Small intestine (tissue), 7 donors: ENCODE measurements around the gene AIDA. TPM values are rescaled to one million over a fixed set of nuclear protein-coding genes. Genes with fewer than 3 reads are reported as not detected.
A peak's percentile ranks its signal among the peaks of the same experiment; 100 is the strongest.
"Not testable (repeated sequence)": the region's sequence is repeated elsewhere in the genome, so short reads cannot be mapped to it uniquely, and the experiment has no call there.

Experiments
- DNase-seq, 2 donors: peaks; one replicate each; pipeline versions ENCODE4 v3.0.0 to v3.0.0-alpha.2; 2013
- FAIRE-seq: peaks from 2 replicates; lab custom pipeline; 2012; peaks lifted over from hg19 to GRCh38; lab: Jason Lieb, UNC
- H3K27ac ChIP-seq, 3 donors: one replicate each; pipeline ENCODE4 v1.5.1; 2013; ENCODE audit warnings: low read length in 2 of 3, mild to moderate bottlenecking in 2 of 3, control low read depth in 1 of 3, inconsistent platforms in 1 of 3, low read depth in 1 of 3, moderate library complexity in 1 of 3
- H3K27me3 ChIP-seq, 3 donors: one replicate each; pipeline ENCODE4 v1.6.1; 2013; ENCODE audit warnings: low read length in 3 of 3, inconsistent platforms in 1 of 3; ENCODE audit not compliant: control insufficient read depth in 3 of 3, insufficient read depth in 3 of 3
- H3K36me3 ChIP-seq, 3 donors: one replicate each; pipeline ENCODE4 v1.6.1; 2013; ENCODE audit warnings: low read length in 3 of 3, inconsistent platforms in 1 of 3, low read depth in 1 of 3, mild to moderate bottlenecking in 1 of 3, moderate library complexity in 1 of 3; ENCODE audit not compliant: control insufficient read depth in 3 of 3, insufficient read depth in 2 of 3
- H3K4me1 ChIP-seq, 3 donors: one replicate each; pipeline ENCODE4 v1.6.1; 2013; ENCODE audit warnings: low read length in 2 of 3, inconsistent platforms in 1 of 3, low read depth in 1 of 3, mild to moderate bottlenecking in 1 of 3, moderate library complexity in 1 of 3; ENCODE audit not compliant: control insufficient read depth in 3 of 3, insufficient read depth in 2 of 3
- H3K4me3 ChIP-seq, 3 donors: one replicate each; pipeline ENCODE4 v1.5.1; 2013; ENCODE audit warnings: low read length in 3 of 3, control low read depth in 1 of 3, inconsistent platforms in 1 of 3, low read depth in 1 of 3, mild to moderate bottlenecking in 1 of 3, moderate library complexity in 1 of 3
- H3K9me3 ChIP-seq, 2 donors: one replicate each; pipeline ENCODE4 v1.6.1; 2013; ENCODE audit warnings: low read depth in 1 of 2, low read length in 1 of 2; ENCODE audit not compliant: control insufficient read depth in 2 of 2, insufficient read depth in 1 of 2
- WGBS, 3 donors: extraction: QIAGEN DNeasy Blood & Tissue Kit; methylation state at CpG; one replicate each; pipeline ENCODE4 v1.1.7; 2013; 5-methylcytosine and 5-hydroxymethylcytosine counted together
- polyA plus RNA-seq, 4 donors: library from polyadenylated mRNA; stranded (reverse) in 3 of 4; unstranded in 1 of 4; fragments of 200-250 nt in 3 of 4; fragments of 120-200 nt in 1 of 4; gene quantifications; one replicate each; pipeline versions ENCODE4 v1.2.1 to v1.2.3, GENCODE V29; 2013
- donor health status: healthy with polysubstance abuse.
- donor health status: control.
- donor health status: control.
- donor health status: Bipolar disorder and iron deficiency.
- donor health status: healthy.

The AIDA gene
- polyA plus RNA-seq, 4 donors = 26.5 to 38.1 (median 30.9) TPM

DNA sequence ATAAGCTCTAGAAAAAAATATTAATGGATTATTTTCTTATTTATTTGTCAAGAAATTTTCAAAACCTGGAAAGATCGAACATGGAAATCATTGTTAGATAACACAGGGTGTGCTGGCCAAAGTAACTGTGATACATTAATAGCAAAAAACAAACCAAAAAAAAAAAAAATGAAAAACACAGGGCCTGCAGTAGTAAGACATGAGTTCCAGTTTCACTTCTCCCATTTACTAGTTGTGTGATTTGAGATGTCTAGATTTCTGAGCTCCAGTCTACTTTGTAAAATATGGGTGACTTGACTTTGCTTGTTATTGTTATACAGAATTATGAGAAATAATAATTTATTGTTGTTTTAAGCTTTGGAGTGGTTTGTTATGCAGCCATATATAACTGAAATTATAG, 38.4 kb upstream of the AIDA start:
- DNase-seq = no peak
- Histone ChIP-seq H3K36me3 (no peaks in the 10 kb centered on the region), H3K27ac (no peak overlapping the region), H3K27me3 (peaks cover 0 to 3% (median 0%) of the 10 kb centered on the region in 3 donors), H3K9me3 (no peaks in the 10 kb centered on the region), H3K4me3 (no peak overlapping the region), H3K4me1 (no peaks in the 10 kb centered on the region)
- FAIRE-seq = peak; percentile 44
- 83 to 91% (median 83%) methylated on average over 1 of the region's 1 CpG for WGBS, 3 donors

DNA sequence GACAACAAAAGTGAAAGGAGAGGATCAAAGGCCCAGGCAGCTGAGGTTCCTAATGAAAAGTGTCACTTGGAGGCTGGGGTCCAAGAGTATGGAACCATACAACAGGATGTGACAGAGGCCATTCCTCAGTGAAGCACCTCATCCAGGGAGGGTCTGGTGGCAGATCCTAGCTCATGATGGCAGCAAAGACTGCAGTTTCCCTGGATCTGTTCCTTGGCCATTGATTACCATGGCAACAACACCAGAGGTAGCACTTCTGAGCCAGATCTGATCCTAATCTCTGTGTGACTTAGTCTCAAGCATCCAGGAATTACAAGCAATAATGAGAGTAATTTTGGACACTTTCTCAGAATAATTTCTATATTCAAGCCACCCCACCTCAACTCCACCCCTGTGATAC, 37.6 kb upstream of the AIDA start:
- Histone ChIP-seq H3K27me3 (peaks cover 0 to 3% (median 0%) of the 10 kb centered on the region in 3 donors), H3K27ac (no peak overlapping the region), H3K4me3 (no peak overlapping the region), H3K9me3 (no peaks in the 10 kb centered on the region), H3K36me3 (no peaks in the 10 kb centered on the region), H3K4me1 (no peaks in the 10 kb centered on the region)
- no peak for FAIRE-seq
- no peak for DNase-seq

DNA sequence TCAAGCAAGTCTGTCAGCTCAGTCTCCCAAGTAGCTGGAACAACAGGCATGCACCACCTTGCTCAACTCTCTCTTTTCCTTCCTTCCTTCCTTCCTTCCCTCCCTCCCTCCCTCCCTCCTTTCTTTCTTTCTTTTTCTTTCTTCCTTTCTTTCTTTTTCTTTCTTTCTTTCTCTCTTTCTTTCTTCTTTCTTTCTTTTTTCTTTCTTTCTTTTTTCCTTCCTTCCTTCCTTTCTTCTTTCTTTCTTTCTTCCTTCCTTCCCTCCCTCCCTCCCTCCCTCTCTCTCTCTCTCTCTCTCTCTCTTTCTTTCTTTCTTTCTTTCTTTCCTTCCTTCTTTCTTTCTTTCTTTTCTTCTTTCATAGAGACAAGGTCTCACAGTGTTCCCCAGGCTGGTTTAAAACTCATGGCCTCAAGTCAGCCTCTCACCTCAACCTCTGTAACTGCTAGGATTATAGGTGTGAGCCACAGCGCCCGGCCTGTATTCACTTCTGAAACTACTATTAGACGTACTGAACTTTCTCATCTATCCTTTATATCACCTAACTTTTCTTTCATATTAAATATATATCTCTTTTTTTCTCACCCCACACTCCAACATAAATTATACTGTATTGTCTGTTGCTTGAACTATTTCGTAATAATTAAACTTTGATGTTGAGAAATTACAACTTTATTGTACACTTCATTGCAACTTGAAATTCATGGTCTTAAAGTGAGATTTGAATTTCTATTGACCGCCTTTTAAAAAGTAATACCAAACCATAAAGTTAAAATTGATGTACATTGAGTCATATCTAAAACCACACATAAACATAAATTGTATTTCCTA, 29.6 kb upstream of the AIDA start:
- not testable (repeated sequence) for H3K27me3 ChIP-seq, H3K27ac ChIP-seq, FAIRE-seq, DNase-seq, H3K36me3 ChIP-seq, H3K4me3 ChIP-seq, H3K4me1 ChIP-seq, H3K9me3 ChIP-seq
- 76 to 92% (median 86%) methylated on average over 5 of the region's 5 CpGs for WGBS, 3 donors

DNA sequence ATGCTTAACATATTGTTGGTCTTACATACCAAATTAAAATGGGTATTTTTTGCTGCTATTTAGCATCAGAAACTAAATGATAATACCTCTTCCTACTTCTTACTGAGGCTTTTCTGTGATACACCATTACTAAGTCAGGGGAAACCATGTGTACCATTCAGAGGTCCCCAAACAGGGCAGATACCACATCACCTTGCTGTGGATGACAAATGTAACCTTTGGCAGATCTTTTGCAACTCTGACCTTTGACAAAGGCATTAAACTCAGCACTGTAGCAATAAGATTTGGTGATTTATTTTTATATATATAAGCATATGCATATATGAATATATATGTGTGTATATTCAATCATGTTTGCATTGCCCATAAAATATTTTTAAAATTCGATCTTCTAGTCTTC, 27.6 kb upstream of the AIDA start:
- WGBS, 3 donors = 70 to 81% (median 70%) methylated on average over 1 of the region's 1 CpG
- no peaks in the 10 kb centered on the region for H3K27me3 ChIP-seq
- no peaks in the 10 kb centered on the region for H3K4me1 ChIP-seq
- FAIRE-seq (no peak), DNase-seq (peak; percentile 18 to 57)
- no peaks in the 10 kb centered on the region for H3K9me3 ChIP-seq
- no peak overlapping the region for H3K27ac ChIP-seq
- no peak overlapping the region for H3K4me3 ChIP-seq
- H3K36me3 ChIP-seq = peaks cover 3 to 12% (median 3%) of the 10 kb centered on the region in 3 donors

DNA sequence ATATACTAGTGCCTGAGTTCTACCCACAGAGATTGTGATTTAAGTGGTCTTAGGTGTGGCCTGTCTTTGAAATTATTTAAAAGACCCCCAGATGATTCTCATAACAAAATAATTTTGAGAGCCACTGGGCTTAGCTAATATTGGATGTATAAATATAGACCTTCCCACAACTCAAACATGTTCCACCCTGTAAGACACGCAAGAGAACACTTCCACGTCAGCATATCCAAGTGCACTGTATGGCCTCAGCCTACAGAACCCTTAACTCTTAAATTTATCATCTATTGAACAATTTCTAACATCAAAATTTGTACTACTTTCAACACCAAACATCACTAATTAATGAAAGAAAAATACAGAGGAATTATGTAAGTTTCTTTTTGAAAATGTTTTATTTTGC, 27.2 kb upstream of the AIDA start:
- H3K4me3 ChIP-seq = no peak overlapping the region
- H3K4me1 ChIP-seq = no peaks in the 10 kb centered on the region
- FAIRE-seq (no peak), DNase-seq (peak in 1 of 2 donors; percentile 29)
- peaks cover 3 to 12% (median 3%) of the 10 kb centered on the region in 3 donors for H3K36me3 ChIP-seq
- H3K27me3 ChIP-seq = no peaks in the 10 kb centered on the region
- 73 to 91% (median 84%) methylated on average over 2 of the region's 2 CpGs for WGBS, 3 donors
- H3K9me3 ChIP-seq = no peaks in the 10 kb centered on the region
- H3K27ac ChIP-seq = no peak overlapping the region

DNA sequence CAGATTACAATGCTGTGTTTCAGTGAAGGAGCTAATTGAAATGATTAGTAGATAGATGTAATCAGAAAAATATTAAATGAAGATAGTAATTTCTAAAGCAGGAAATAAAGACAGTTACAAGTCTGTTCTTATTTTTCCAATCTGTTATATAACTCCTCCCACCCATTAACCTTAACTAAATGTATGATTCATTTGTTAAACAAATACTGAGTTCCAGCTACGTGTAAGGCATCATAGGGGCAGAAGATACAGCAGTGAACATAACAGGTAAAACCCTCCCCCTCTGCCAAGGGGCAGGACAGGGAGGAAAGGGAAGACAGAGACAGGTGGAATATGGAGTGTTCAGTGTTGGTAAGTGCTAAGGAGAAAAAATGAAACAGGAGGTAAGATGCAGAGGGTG, 24.7 kb upstream of the AIDA start, which contains the start of gene FAM177B:
TSS of gene FAM177B (plus strand) at position 231 of the 400 bp plus-strand sequence. CDS start 9,344 bp downstream, outside the sequence.
- H3K36me3 ChIP-seq = peaks cover 3 to 16% (median 6%) of the 10 kb centered on the region in 3 donors
- H3K4me3 ChIP-seq = no peak within 1 kb of the TSS
- H3K4me1 ChIP-seq = no peaks in the 10 kb centered on the region
- peak; percentile 15 for FAIRE-seq
- H3K27me3 ChIP-seq = no peaks in the 10 kb centered on the region
- peak in 1 of 2 donors; percentile 68 for DNase-seq
- no peaks in the 10 kb centered on the region for H3K9me3 ChIP-seq
- H3K27ac ChIP-seq = peak within 1 kb of the TSS in 1 of 3 donors; percentile 3
- WGBS, 3 donors = 15 to 43% (median 30%) methylated on average over 1 of the region's 1 CpG

DNA sequence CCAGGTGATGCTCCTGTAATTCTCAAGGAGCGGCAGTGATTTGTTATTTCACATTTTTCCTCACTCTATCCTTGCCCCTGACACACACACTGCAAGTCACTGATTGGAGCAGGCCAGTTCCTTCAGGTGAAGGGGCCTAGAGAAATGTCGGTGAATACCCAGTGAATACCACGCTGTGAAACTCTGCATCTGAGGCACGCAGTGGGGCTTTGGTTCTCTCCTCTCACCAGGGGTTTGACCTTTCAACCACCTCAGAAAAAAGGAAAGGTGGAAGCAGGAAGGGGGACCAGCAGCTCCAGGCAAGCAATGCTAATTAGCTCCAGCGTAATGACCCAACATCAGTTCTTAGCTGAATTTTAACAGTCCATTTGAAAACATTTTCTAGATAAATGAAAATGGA, 24.2 kb upstream of the AIDA start:
- peaks cover 3 to 16% (median 6%) of the 10 kb centered on the region in 3 donors for H3K36me3 ChIP-seq
- WGBS, 3 donors = 72 to 92% (median 90%) methylated on average over 5 of the region's 5 CpGs
- no peak for FAIRE-seq
- no peak for DNase-seq
- H3K4me3 ChIP-seq = no peak overlapping the region
- no peaks in the 10 kb centered on the region for H3K4me1 ChIP-seq
- no peaks in the 10 kb centered on the region for H3K27me3 ChIP-seq
- no peaks in the 10 kb centered on the region for H3K9me3 ChIP-seq
- H3K27ac ChIP-seq = no peak overlapping the region

DNA sequence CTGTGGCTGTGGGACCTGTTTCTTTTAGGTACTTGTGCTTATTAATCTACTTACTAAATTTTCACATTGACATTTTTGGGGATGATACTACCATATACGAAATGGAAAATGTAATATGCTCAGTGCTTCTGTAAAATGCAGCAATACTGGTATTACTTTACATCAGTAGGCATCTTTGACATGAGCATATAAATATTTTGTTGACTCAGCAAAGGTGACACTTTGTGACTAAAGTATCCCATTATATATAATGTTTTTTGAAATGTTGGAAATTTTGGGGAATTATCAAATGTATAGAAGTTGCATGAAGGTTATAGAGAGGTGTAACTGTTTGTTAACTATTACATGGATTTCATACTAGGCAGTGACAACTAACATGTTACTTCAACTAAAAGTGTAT, 22.4 kb upstream of the AIDA start:
- H3K9me3 ChIP-seq = no peaks in the 10 kb centered on the region
- peak; percentile 59 for FAIRE-seq
- 81 to 84% (median 83%) methylated on average over 1 of the region's 1 CpG for WGBS, 3 donors
- no peak overlapping the region for H3K4me3 ChIP-seq
- DNase-seq = no peak
- H3K27ac ChIP-seq = no peak overlapping the region
- no peaks in the 10 kb centered on the region for H3K4me1 ChIP-seq
- H3K36me3 ChIP-seq = peaks cover 3 to 20% (median 12%) of the 10 kb centered on the region in 3 donors
- no peaks in the 10 kb centered on the region for H3K27me3 ChIP-seq
